ENCODE data around the gene FGF14.
"Not testable (repeated sequence)": the region's sequence is repeated elsewhere in the genome, so short reads cannot be mapped to it uniquely, and the experiment has no call there.

Gene FGF14

GRCh38 chr13:101841698-101842097 lies 560.1 kb downstream of the FGF14 start:
- TF ChIP-seq EZH2phosphoT487 (conservative IDR thresholded peaks at IDR 0.05; ENCODE audit: low read length) = no peak
- TF ChIP-seq, protein P1, sequence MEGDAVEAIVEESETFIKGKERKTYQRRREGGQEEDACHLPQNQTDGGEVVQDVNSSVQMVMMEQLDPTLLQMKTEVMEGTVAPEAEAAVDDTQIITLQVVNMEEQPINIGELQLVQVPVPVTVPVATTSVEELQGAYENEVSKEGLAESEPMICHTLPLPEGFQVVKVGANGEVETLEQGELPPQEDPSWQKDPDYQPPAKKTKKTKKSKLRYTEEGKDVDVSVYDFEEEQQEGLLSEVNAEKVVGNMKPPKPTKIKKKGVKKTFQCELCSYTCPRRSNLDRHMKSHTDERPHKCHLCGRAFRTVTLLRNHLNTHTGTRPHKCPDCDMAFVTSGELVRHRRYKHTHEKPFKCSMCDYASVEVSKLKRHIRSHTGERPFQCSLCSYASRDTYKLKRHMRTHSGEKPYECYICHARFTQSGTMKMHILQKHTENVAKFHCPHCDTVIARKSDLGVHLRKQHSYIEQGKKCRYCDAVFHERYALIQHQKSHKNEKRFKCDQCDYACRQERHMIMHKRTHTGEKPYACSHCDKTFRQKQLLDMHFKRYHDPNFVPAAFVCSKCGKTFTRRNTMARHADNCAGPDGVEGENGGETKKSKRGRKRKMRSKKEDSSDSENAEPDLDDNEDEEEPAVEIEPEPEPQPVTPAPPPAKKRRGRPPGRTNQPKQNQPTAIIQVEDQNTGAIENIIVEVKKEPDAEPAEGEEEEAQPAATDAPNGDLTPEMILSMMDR (IDR thresholded peaks at IDR 0.05; ENCODE audit: insufficient read depth, low read length, poor library complexity, severe bottlenecking) = no peak
- H3K79me2 ChIP-seq (ENCODE audit: insufficient read depth, low read length) = no peaks in the 10 kb centered on the region
- no peaks in the 10 kb centered on the region for H3K36me3 ChIP-seq (ENCODE audit: low read length)
- H3F3A ChIP-seq (ENCODE audit: insufficient read depth) = no peaks in the 10 kb centered on the region
- no peaks in the 10 kb centered on the region for H3K27me3 ChIP-seq (ENCODE audit: low read length)
- H3K9me3 ChIP-seq (ENCODE audit: insufficient read depth, low read length) = no peaks in the 10 kb centered on the region
- no peak overlapping the region for H3K9ac ChIP-seq (ENCODE audit: low read length)
- no peak overlapping the region for H3K27ac ChIP-seq (ENCODE audit: low read depth, low read length)
- H3K4me3 ChIP-seq (ENCODE audit: insufficient read depth, low read length, poor library complexity, severe bottlenecking) = no peak overlapping the region
- H3K9me2 ChIP-seq (replicated peaks; ENCODE audit: insufficient read depth, low read length) = no peaks in the 10 kb centered on the region
- H4K20me1 ChIP-seq (ENCODE audit: low read depth, low read length) = no peaks in the 10 kb centered on the region
- H3K4me2 ChIP-seq (ENCODE audit: low read depth, low read length, poor library complexity, severe bottlenecking) = no peak overlapping the region
- H2AFZ ChIP-seq (ENCODE audit: low read depth, low read length, severe bottlenecking) = no peak overlapping the region

- Histone ChIP-seq H3K27me3 (ENCODE audit: low read length) (no peaks in the 10 kb centered on the region), H3K36me3 (ENCODE audit: low read length) (no peaks in the 10 kb centered on the region), H3K9ac (ENCODE audit: low read length) (no peak overlapping the region), H3K9me2 (replicated peaks; ENCODE audit: insufficient read depth, low read length) (no peaks in the 10 kb centered on the region), H4K20me1 (ENCODE audit: low read depth, low read length) (no peaks in the 10 kb centered on the region), H3K4me2 (ENCODE audit: low read depth, low read length, poor library complexity, severe bottlenecking) (no peak overlapping the region), H3K27ac (ENCODE audit: low read depth, low read length) (no peak overlapping the region), H3K4me3 (ENCODE audit: insufficient read depth, low read length, poor library complexity, severe bottlenecking) (no peak overlapping the region), H3F3A (ENCODE audit: insufficient read depth) (no peaks in the 10 kb centered on the region), H3K9me3 (ENCODE audit: insufficient read depth, low read length) (no peaks in the 10 kb centered on the region), H2AFZ (ENCODE audit: low read depth, low read length, severe bottlenecking) (no peak overlapping the region), H3K79me2 (ENCODE audit: insufficient read depth, low read length) (no peaks in the 10 kb centered on the region)
- TF ChIP-seq, protein P1 (IDR thresholded peaks at IDR 0.05; ENCODE audit: insufficient read depth, low read length, poor library complexity, severe bottlenecking) = no peak
- TF ChIP-seq EZH2phosphoT487 (conservative IDR thresholded peaks at IDR 0.05; ENCODE audit: low read length) = no peak
Observed at GRCh38 chr13:101838323-101838722, 563.5 kb downstream of the FGF14 start.

DNA sequence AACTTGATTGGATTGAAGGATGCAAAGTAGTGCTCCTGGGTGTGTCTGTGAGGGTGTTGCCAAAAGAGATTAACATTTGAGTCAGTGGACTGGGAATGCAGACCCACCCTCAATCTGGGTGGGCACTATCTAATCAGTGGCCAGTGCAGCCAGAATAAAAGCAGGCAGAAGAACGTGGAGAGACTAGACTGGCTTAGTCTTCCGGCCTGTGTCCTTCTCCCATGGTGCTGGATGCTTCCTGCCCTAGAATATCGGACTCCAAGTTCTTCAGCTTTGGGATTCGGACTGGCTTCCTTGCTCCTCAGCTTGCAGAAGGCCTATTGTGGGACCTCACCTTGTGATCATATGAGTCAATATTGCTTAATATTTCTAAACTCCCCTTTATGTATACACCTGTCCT lies 564.1 kb downstream of the FGF14 start:
- not testable (repeated sequence) for H4K20me1 ChIP-seq (ENCODE audit: low read depth, low read length); H3K27me3 ChIP-seq (ENCODE audit: low read length); H3K9me3 ChIP-seq (ENCODE audit: insufficient read depth, low read length); H3K79me2 ChIP-seq (ENCODE audit: insufficient read depth, low read length); H3K27ac ChIP-seq (ENCODE audit: low read depth, low read length); H2AFZ ChIP-seq (ENCODE audit: low read depth, low read length, severe bottlenecking); H3F3A ChIP-seq (ENCODE audit: insufficient read depth); H3K4me2 ChIP-seq (ENCODE audit: low read depth, low read length, poor library complexity, severe bottlenecking); H3K36me3 ChIP-seq (ENCODE audit: low read length); H3K9ac ChIP-seq (ENCODE audit: low read length); H3K4me3 ChIP-seq (ENCODE audit: insufficient read depth, low read length, poor library complexity, severe bottlenecking); H3K9me2 ChIP-seq (replicated peaks; ENCODE audit: insufficient read depth, low read length)

GRCh38 chr13:101837288-101837687 lies 564.6 kb downstream of the FGF14 start:
- Histone ChIP-seq H3K4me3 (ENCODE audit: insufficient read depth, low read length, poor library complexity, severe bottlenecking) (no peak overlapping the region), H3K9ac (ENCODE audit: low read length) (no peak overlapping the region), H3K27me3 (ENCODE audit: low read length) (no peaks in the 10 kb centered on the region), H3K79me2 (ENCODE audit: insufficient read depth, low read length) (no peaks in the 10 kb centered on the region), H3K9me2 (replicated peaks; ENCODE audit: insufficient read depth, low read length) (no peaks in the 10 kb centered on the region), H2AFZ (ENCODE audit: low read depth, low read length, severe bottlenecking) (no peak overlapping the region), H3K4me2 (ENCODE audit: low read depth, low read length, poor library complexity, severe bottlenecking) (no peak overlapping the region), H3K36me3 (ENCODE audit: low read length) (no peaks in the 10 kb centered on the region), H3K27ac (ENCODE audit: low read depth, low read length) (no peak overlapping the region), H3F3A (ENCODE audit: insufficient read depth) (no peaks in the 10 kb centered on the region), H3K9me3 (ENCODE audit: insufficient read depth, low read length) (no peaks in the 10 kb centered on the region), H4K20me1 (ENCODE audit: low read depth, low read length) (no peaks in the 10 kb centered on the region)
- TF ChIP-seq, protein P1 (IDR thresholded peaks at IDR 0.05; ENCODE audit: insufficient read depth, low read length, poor library complexity, severe bottlenecking) = no peak
- TF ChIP-seq EZH2phosphoT487 (conservative IDR thresholded peaks at IDR 0.05; ENCODE audit: low read length) = no peak
